HepG2 (cell line): ENCODE results near the gene SUPT6H. TPM values are rescaled to one million over a fixed set of nuclear protein-coding genes. Genes with fewer than 3 reads are reported as not detected.

ENCODE experiments used
- AKAP8 ChIP-seq: sonication (generic); formaldehyde crosslinking; IDR thresholded peaks from 2 replicates; pipeline ENCODE4 v1.5.1; 2020; ENCODE audit warnings: mild to moderate bottlenecking, missing genetic modification reagents
- HDAC2 ChIP-seq: sonication (generic); formaldehyde crosslinking; IDR thresholded peaks from 2 replicates; pipeline ENCODE4 v1.4.0; 2020; ENCODE audit warnings: missing genetic modification reagents
- IKZF4 ChIP-seq: sonication (generic); formaldehyde crosslinking; IDR thresholded peaks from 2 replicates; pipeline ENCODE4 v1.5.1; 2020; ENCODE audit warnings: borderline replicate concordance, mild to moderate bottlenecking, low read depth, missing genetic modification reagents; ENCODE audit errors: not compliant biosample characterization
- MLLT10 ChIP-seq: sonication (generic); formaldehyde crosslinking; IDR thresholded peaks from 2 replicates; pipeline ENCODE4 v1.4.0; 2020; ENCODE audit warnings: missing genetic modification reagents
- NFIB ChIP-seq: sonication (generic); formaldehyde crosslinking; IDR thresholded peaks from 2 replicates; pipeline ENCODE4 v1.9.0; 2021; ENCODE audit warnings: missing genetic modification reagents, mild to moderate bottlenecking, borderline replicate concordance
- RBM39 ChIP-seq: fragments of 200-400 bp; formaldehyde crosslinking; IDR thresholded peaks from one replicate; pipeline ENCODE4 v1.6.1; 2018; ENCODE audit warnings: antibody characterized with exemption, mild to moderate bottlenecking, low read depth, low read length; ENCODE audit not compliant: poor library complexity, severe bottlenecking
- RCOR2 ChIP-seq: IDR thresholded peaks from 2 replicates; pipeline ENCODE4 v1.6.1; 2016; ENCODE audit warnings: missing biosample characterization, missing genetic modification reagents
- SAFB2 ChIP-seq: sonication (generic); formaldehyde crosslinking; IDR thresholded peaks from 2 replicates; pipeline ENCODE4 v1.5.1; 2020; ENCODE audit warnings: missing genetic modification reagents, low read depth, mild to moderate bottlenecking, borderline replicate concordance
- SRF ChIP-seq: IDR thresholded peaks from 2 replicates; pipeline ENCODE4 v1.6.1; 2011; ENCODE audit warnings: mild to moderate bottlenecking, low read depth, low read length, moderate library complexity
- TGIF2 ChIP-seq: IDR thresholded peaks from 2 replicates; pipeline ENCODE4 v1.6.1; 2016; ENCODE audit warnings: control low read depth, missing compliant biosample characterization
- ZBTB8A ChIP-seq: sonication (generic); formaldehyde crosslinking; IDR thresholded peaks from 2 replicates; pipeline ENCODE4 v1.4.0; 2020; ENCODE audit warnings: mild to moderate bottlenecking, low read depth, missing genetic modification reagents, borderline replicate concordance
- ZIK1 ChIP-seq: sonication (generic); formaldehyde crosslinking; IDR thresholded peaks from 2 replicates; pipeline ENCODE4 v1.5.0; 2020; ENCODE audit warnings: mild to moderate bottlenecking, low read depth, missing genetic modification reagents, borderline replicate concordance
- ZNF282 ChIP-seq: fragments of 450-650 bp; IDR thresholded peaks from 2 replicates; pipeline ENCODE4 v1.6.1; 2018; ENCODE audit not compliant: partially characterized antibody
- ZNF331 ChIP-seq: sonication (generic); formaldehyde crosslinking; IDR thresholded peaks from 2 replicates; pipeline ENCODE4 v1.4.0; 2020; ENCODE audit warnings: missing genetic modification reagents
- ZNF724P ChIP-seq: sonication (generic); formaldehyde crosslinking; IDR thresholded peaks from 2 replicates; pipeline ENCODE4 v1.8.0; 2022; ENCODE audit warnings: missing genetic modification reagents, borderline replicate concordance
- ZSCAN21 ChIP-seq: sonication (generic); formaldehyde crosslinking; IDR thresholded peaks from 2 replicates; pipeline ENCODE4 v1.8.0; 2022; ENCODE audit warnings: mild to moderate bottlenecking, missing genetic modification reagents, moderate library complexity, borderline replicate concordance
- polyA plus RNA-seq, 8 experiments: library from polyadenylated mRNA; depleted of rRNA in 3 of 8; stranded (reverse) in 7 of 8; unstranded in 1 of 8; fragments of >200 nt; fragmentation: Illumina TruSeq in 4 of 8; extraction: Trizol in 4 of 8; gene quantifications; 2 replicates each; pipeline versions ENCODE4 v1.2.1 to v1.2.3, GENCODE V29; 2011 to 2016; ENCODE audit warnings: low read depth in 4 of 8, missing spikeins in 1 of 8, mixed read lengths in 1 of 8; ENCODE audit not compliant: insufficient read depth in 1 of 8
- total RNA-seq, 5 experiments: library from RNA; depleted of rRNA; stranded (reverse); fragments of >200 nt; fragmentation: Illumina TruSeq; extraction: Trizol; gene quantifications; 2 replicates each; pipeline ENCODE4 v1.2.3, GENCODE V29; 2016; ENCODE audit warnings: low read depth in 1 of 5
- TF ChIP-seq, protein P1 (sequence below): sonication (generic); formaldehyde crosslinking; IDR thresholded peaks from 2 replicates; pipeline ENCODE4 v1.5.0; 2020; ENCODE audit warnings: missing genetic modification reagents
- TF ChIP-seq, protein P2 (sequence below): conservative IDR thresholded peaks from 2 replicates; pipeline ENCODE4 v1.6.1; 2018; ENCODE audit warnings: missing genetic modification reagents
- TF ChIP-seq, protein P3 (sequence below): fragments of 450-650 bp; IDR thresholded peaks from 2 replicates; pipeline ENCODE4 v1.6.1; 2016
- TF ChIP-seq, protein P4 (sequence below): sonication (generic); formaldehyde crosslinking; IDR thresholded peaks from 2 replicates; pipeline ENCODE4 v1.4.0; 2020; ENCODE audit warnings: missing genetic modification reagents
- TF ChIP-seq, protein P5 (sequence below): sonication (generic); formaldehyde crosslinking; IDR thresholded peaks from 2 replicates; pipeline ENCODE4 v1.5.0; 2020; ENCODE audit warnings: missing genetic modification reagents
- TF ChIP-seq, protein P6 (sequence below): sonication (generic); formaldehyde crosslinking; IDR thresholded peaks from 2 replicates; pipeline ENCODE4 v1.9.0; 2021; ENCODE audit warnings: missing genetic modification reagents, mild to moderate bottlenecking, borderline replicate concordance

Gene SUPT6H
- total and polyA plus RNA-seq, 2 of the 13 experiments (the other 11 are each of a cell fraction or from before 2014, with no cell fraction given) = 32.7 to 39.9 TPM

DNA sequence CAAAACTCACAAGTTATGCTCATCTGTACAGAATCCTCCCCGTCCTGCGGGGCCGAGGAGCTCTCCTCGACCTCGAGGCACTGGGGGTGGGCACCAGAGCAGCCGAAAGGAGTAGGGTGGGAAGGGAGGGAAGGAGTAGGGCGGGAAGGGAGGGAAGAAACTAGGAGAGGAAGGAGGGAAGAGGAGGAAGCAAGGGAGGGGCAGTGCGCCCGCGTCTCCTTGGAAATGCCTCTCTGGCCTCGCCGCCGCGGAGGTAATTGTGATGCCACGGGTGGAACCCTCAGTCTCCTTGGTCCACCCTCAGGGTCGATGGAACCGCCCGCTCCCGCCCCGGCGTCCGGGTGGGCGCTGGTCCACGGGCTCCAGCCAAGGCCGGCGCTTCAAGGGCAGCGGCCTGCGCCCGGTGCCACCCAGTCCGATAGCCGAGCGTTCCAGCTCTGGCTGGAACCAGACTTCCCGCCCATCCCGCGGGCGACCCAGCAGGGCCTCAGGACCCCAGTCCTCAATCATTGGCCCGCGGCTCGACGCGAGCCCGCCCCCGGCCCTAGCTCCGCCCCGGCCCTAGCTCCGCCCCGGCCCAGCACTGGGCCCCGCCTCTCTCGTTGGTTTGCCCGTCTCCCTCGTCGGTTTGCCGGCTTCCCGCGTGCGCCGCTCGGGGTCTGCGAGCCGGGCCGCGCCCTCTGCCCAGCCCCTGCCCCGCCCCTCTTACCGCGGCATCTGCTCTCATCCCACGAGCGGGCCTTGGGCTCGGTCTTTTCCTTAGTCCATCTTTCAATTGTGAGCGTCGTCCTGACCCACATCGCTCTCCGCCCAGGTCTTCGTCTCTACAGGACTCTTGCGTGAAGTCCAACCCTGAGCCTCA lies 49.1 kb downstream of the SUPT6H start (continued):
- no peak for TF ChIP-seq SRF
- no peak for TF ChIP-seq NFIB (CRISPR knock-in tag)
- no peak for TF ChIP-seq TGIF2
- TF ChIP-seq, protein P1, sequence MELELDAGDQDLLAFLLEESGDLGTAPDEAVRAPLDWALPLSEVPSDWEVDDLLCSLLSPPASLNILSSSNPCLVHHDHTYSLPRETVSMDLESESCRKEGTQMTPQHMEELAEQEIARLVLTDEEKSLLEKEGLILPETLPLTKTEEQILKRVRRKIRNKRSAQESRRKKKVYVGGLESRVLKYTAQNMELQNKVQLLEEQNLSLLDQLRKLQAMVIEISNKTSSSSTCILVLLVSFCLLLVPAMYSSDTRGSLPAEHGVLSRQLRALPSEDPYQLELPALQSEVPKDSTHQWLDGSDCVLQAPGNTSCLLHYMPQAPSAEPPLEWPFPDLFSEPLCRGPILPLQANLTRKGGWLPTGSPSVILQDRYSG = no peak
- TF ChIP-seq, protein P2, sequence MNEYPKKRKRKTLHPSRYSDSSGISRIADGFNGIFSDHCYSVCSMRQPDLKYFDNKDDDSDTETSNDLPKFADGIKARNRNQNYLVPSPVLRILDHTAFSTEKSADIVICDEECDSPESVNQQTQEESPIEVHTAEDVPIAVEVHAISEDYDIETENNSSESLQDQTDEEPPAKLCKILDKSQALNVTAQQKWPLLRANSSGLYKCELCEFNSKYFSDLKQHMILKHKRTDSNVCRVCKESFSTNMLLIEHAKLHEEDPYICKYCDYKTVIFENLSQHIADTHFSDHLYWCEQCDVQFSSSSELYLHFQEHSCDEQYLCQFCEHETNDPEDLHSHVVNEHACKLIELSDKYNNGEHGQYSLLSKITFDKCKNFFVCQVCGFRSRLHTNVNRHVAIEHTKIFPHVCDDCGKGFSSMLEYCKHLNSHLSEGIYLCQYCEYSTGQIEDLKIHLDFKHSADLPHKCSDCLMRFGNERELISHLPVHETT = peak; percentile 47; the same call in 1 of the 2 replicates
- TF ChIP-seq, protein P3, sequence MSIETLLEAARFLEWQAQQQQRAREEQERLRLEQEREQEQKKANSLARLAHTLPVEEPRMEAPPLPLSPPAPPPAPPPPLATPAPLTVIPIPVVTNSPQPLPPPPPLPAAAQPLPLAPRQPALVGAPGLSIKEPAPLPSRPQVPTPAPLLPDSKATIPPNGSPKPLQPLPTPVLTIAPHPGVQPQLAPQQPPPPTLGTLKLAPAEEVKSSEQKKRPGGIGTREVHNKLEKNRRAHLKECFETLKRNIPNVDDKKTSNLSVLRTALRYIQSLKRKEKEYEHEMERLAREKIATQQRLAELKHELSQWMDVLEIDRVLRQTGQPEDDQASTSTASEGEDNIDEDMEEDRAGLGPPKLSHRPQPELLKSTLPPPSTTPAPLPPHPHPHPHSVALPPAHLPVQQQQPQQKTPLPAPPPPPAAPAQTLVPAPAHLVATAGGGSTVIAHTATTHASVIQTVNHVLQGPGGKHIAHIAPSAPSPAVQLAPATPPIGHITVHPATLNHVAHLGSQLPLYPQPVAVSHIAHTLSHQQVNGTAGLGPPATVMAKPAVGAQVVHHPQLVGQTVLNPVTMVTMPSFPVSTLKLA = no peak
- TF ChIP-seq, protein P4, sequence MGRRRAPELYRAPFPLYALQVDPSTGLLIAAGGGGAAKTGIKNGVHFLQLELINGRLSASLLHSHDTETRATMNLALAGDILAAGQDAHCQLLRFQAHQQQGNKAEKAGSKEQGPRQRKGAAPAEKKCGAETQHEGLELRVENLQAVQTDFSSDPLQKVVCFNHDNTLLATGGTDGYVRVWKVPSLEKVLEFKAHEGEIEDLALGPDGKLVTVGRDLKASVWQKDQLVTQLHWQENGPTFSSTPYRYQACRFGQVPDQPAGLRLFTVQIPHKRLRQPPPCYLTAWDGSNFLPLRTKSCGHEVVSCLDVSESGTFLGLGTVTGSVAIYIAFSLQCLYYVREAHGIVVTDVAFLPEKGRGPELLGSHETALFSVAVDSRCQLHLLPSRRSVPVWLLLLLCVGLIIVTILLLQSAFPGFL (CRISPR knock-in tag) = no peak
- no peak for TF ChIP-seq ZNF282
- TF ChIP-seq HDAC2 (CRISPR knock-in tag) = peak; percentile 57; the same call in 1 of the 2 replicates
- no peak; the same call in 1 of the 2 replicates for TF ChIP-seq ZSCAN21
- TF ChIP-seq RBM39 = peak; percentile 25
- no peak for TF ChIP-seq AKAP8 (CRISPR knock-in tag)
- no peak; the same call in 1 of the 2 replicates for TF ChIP-seq ZBTB8A (CRISPR knock-in tag)
- no peak; the same call in 1 of the 2 replicates for TF ChIP-seq ZNF724P (CRISPR knock-in tag)
- peak; percentile 89; the same call in 1 of the 2 replicates for TF ChIP-seq ZIK1 (CRISPR knock-in tag)
- TF ChIP-seq MLLT10 = no peak
- peak; percentile 63 for TF ChIP-seq IKZF4 (CRISPR knock-in tag)
- TF ChIP-seq ZNF331 (CRISPR knock-in tag) = 0 out of 2 replicates have a peak, but pooled peaks have one; percentile 40
- TF ChIP-seq, protein P5, sequence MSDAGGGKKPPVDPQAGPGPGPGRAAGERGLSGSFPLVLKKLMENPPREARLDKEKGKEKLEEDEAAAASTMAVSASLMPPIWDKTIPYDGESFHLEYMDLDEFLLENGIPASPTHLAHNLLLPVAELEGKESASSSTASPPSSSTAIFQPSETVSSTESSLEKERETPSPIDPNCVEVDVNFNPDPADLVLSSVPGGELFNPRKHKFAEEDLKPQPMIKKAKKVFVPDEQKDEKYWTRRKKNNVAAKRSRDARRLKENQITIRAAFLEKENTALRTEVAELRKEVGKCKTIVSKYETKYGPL (CRISPR knock-in tag) = no peak; the same call in 1 of the 2 replicates
- peak; percentile 71; the same call in 1 of the 2 replicates for TF ChIP-seq SAFB2 (CRISPR knock-in tag)
- no peak for TF ChIP-seq RCOR2 (CRISPR knock-in tag)
- TF ChIP-seq, protein P6, sequence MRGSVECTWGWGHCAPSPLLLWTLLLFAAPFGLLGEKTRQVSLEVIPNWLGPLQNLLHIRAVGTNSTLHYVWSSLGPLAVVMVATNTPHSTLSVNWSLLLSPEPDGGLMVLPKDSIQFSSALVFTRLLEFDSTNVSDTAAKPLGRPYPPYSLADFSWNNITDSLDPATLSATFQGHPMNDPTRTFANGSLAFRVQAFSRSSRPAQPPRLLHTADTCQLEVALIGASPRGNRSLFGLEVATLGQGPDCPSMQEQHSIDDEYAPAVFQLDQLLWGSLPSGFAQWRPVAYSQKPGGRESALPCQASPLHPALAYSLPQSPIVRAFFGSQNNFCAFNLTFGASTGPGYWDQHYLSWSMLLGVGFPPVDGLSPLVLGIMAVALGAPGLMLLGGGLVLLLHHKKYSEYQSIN (CRISPR knock-in tag) = no peak
